Mesenchymal stem cell (in vitro differentiated cells and primary cell): ENCODE measurements around the gene SH3BP5L.

Source experiments
- DNase-seq: peaks from one replicate; pipeline ENCODE4 v3.0.0-alpha.2; 2013
- H2AFZ ChIP-seq: one replicate; pipeline ENCODE4 v1.6.1; 2013; ENCODE audit warnings: low read depth, mild to moderate bottlenecking, control low read depth, inconsistent platforms, low read length, moderate library complexity
- H2AK5ac ChIP-seq: 2 replicates; pipeline ENCODE4 v1.6.1; 2013; ENCODE audit warnings: low read length, moderate library complexity, mild to moderate bottlenecking, inconsistent platforms; ENCODE audit not compliant: severe bottlenecking
- H2BK120ac ChIP-seq: one replicate; pipeline ENCODE4 v1.6.1; 2013; ENCODE audit warnings: low read depth, mild to moderate bottlenecking, inconsistent platforms, low read length, moderate library complexity
- H2BK12ac ChIP-seq, 2 experiments: one replicate each; pipeline ENCODE4 v1.6.1; 2013; ENCODE audit warnings: inconsistent platforms in 2 of 2, low read length in 2 of 2, mild to moderate bottlenecking in 2 of 2, moderate library complexity in 2 of 2, control low read depth in 1 of 2
- H2BK15ac ChIP-seq: one replicate; pipeline ENCODE4 v1.6.1; 2013; ENCODE audit warnings: mild to moderate bottlenecking, low read depth, inconsistent platforms; ENCODE audit not compliant: poor library complexity, severe bottlenecking
- H2BK5ac ChIP-seq: 2 replicates; pipeline ENCODE4 v1.6.1; 2013; ENCODE audit warnings: low read depth, mild to moderate bottlenecking, low read length, control low read depth, inconsistent platforms; ENCODE audit not compliant: poor library complexity, severe bottlenecking
- H3K14ac ChIP-seq, 2 experiments: one replicate each; pipeline ENCODE4 v1.6.1; 2013; ENCODE audit warnings: inconsistent platforms in 2 of 2, low read length in 2 of 2, control low read depth in 1 of 2, mild to moderate bottlenecking in 1 of 2, moderate library complexity in 1 of 2
- H3K18ac ChIP-seq, 2 experiments: one replicate each; pipeline ENCODE4 v1.6.1; 2013; ENCODE audit warnings: inconsistent platforms in 2 of 2, low read length in 2 of 2, control low read depth in 1 of 2, low read depth in 1 of 2, mild to moderate bottlenecking in 1 of 2
- H3K23ac ChIP-seq, 2 experiments: one replicate each; pipeline ENCODE4 v1.6.1; 2013; ENCODE audit warnings: inconsistent platforms in 2 of 2, low read length in 2 of 2, mild to moderate bottlenecking in 2 of 2, moderate library complexity in 2 of 2, control low read depth in 1 of 2
- H3K27ac ChIP-seq: 2 replicates; pipeline ENCODE4 v1.5.1; 2013; ENCODE audit warnings: mild to moderate bottlenecking, moderate library complexity, low read length, control low read depth, inconsistent platforms; ENCODE audit not compliant: poor library complexity, severe bottlenecking
- H3K27me3 ChIP-seq, 2 experiments: 2 replicates each; pipeline versions ENCODE4 v1.6.1 to v1.7.0; 2013; ENCODE audit warnings: low read length in 2 of 2, mild to moderate bottlenecking in 2 of 2, moderate library complexity in 2 of 2, control low read depth in 1 of 2, inconsistent platforms in 1 of 2; ENCODE audit not compliant: control insufficient read depth in 1 of 2, insufficient read depth in 1 of 2
- H3K36me3 ChIP-seq, 2 experiments: 2 replicates each; pipeline versions ENCODE4 v1.6.1 to v1.7.0; 2013; ENCODE audit warnings: low read length in 2 of 2, control low read depth in 1 of 2, inconsistent platforms in 1 of 2, low read depth in 1 of 2, mild to moderate bottlenecking in 1 of 2; ENCODE audit not compliant: insufficient read depth in 2 of 2, control insufficient read depth in 1 of 2
- H3K4ac ChIP-seq, 2 experiments: one replicate each; pipeline ENCODE4 v1.6.1; 2013; ENCODE audit warnings: inconsistent platforms in 2 of 2, low read length in 2 of 2, mild to moderate bottlenecking in 2 of 2, moderate library complexity in 2 of 2, control low read depth in 1 of 2, low read depth in 1 of 2
- H3K4me1 ChIP-seq: 2 replicates; pipeline ENCODE4 v1.6.1; 2013; ENCODE audit warnings: low read depth, low read length, control low read depth; ENCODE audit not compliant: control insufficient read depth, insufficient read depth
- H3K4me2 ChIP-seq: 2 replicates; pipeline ENCODE4 v1.6.1; 2013; ENCODE audit warnings: low read length, mild to moderate bottlenecking, inconsistent platforms; ENCODE audit not compliant: poor library complexity, severe bottlenecking
- H3K4me3 ChIP-seq, 2 experiments: 2 replicates each; pipeline versions ENCODE4 v1.5.1 to v1.7.0; 2013; ENCODE audit warnings: low read length in 2 of 2, mild to moderate bottlenecking in 2 of 2, control low read depth in 1 of 2, low read depth in 1 of 2; ENCODE audit not compliant: insufficient read depth in 1 of 2
- H3K79me1 ChIP-seq: replicated peaks from 2 replicates; pipeline ENCODE4 v1.6.1; 2013; ENCODE audit warnings: mild to moderate bottlenecking, control low read depth, low read length, inconsistent platforms; ENCODE audit not compliant: poor library complexity, severe bottlenecking
- H3K9ac ChIP-seq: 2 replicates; pipeline ENCODE4 v1.7.0; 2013; ENCODE audit warnings: mild to moderate bottlenecking, low read length, moderate library complexity
- H3K9me3 ChIP-seq: 2 replicates; pipeline ENCODE4 v1.7.0; 2013; ENCODE audit warnings: mild to moderate bottlenecking, low read length; ENCODE audit not compliant: control insufficient read depth
- H4K8ac ChIP-seq: one replicate; pipeline ENCODE4 v1.6.1; 2013; ENCODE audit warnings: inconsistent platforms, mild to moderate bottlenecking, low read length, moderate library complexity
- H4K91ac ChIP-seq: one replicate; pipeline ENCODE4 v1.6.1; 2013; ENCODE audit warnings: mild to moderate bottlenecking, low read length, inconsistent platforms
- WGBS: methylation state at CpG from one replicate; pipeline ENCODE4 v1.1.7; 2013; ENCODE audit warnings: mixed read lengths; 5-methylcytosine and 5-hydroxymethylcytosine counted together

The SH3BP5L gene

DNA sequence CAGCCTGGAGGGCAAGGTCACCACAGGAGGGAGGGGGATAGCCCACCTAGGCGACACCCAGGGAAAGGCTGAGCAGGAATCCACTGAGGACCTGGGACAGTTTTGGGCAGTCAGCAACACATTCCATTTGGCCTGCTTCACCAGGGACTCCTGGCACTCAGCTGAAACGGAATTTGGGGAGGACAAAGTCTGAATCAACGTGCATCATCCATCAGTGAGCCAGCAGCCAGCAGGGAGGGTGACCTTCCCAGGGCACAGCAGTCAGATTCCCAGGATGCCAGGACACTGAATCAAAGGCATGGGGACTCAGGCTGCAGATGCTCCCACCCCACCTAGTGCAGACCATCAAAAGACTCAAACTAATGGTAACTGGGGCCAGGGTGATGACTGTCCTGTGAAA lies 4.6 kb downstream of the SH3BP5L start:
- Histone ChIP-seq H2BK12ac (no peak overlapping the region), H3K4me2 (no peak overlapping the region), H3K36me3 (peaks cover 56 to 64% of the 10 kb centered on the region in 2 experiments), H2BK5ac (peak overlapping the region; percentile 11), H3K23ac (no peak overlapping the region), H3K18ac (no peak overlapping the region), H3K27ac (peak overlapping the region; percentile 93), H2BK15ac (no peak overlapping the region), H3K9me3 (no peaks in the 10 kb centered on the region), H2AK5ac (peak overlapping the region; percentile 93), H3K4me1 (peaks cover 36% of the 10 kb centered on the region), H3K4me3 (peak overlapping the region in 1 of 2 experiments; percentile 34), H2BK120ac (no peak overlapping the region), H3K27me3 (no peaks in the 10 kb centered on the region), H3K14ac (no peak overlapping the region), H3K79me1 (peaks cover 24% of the 10 kb centered on the region), H4K8ac (peak overlapping the region; percentile 54), H3K9ac (peak overlapping the region; percentile 51), H4K91ac (no peak overlapping the region), H3K4ac (no peak overlapping the region), H2AFZ (no peak overlapping the region)
- WGBS = 24% methylated on average over 3 of the region's 3 CpGs
- no peak for DNase-seq

DNA sequence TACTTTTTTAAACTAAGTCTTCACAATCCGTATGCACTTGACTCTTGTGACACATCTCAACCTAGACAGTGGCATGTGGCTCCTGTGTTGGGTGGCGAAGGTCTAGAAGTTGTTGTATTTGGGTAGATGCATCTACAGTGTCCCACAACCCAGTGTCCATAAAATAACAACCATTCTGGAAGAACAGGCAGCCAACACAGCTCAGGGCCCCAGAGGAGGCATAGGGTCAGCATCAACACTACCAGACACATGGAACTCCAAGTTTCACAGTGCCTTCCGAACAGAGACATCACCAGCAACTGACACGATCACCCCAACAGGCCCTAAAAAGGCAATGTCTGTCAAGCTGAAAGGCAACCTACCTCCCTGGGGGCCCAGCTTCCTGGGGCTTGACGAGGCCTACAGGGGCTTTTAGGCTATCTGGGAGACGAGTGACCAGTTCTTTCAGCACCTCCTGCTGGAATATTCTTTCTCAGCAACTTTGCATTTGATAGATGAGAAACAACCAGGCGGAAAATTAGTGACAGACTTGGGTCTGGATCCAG lies 5.6 kb downstream of the SH3BP5L start:
- Histone ChIP-seq H3K36me3 (peaks cover 62 to 74% of the 10 kb centered on the region in 2 experiments), H2BK120ac (no peak overlapping the region), H3K79me1 (peaks cover 29% of the 10 kb centered on the region), H3K4ac (no peak overlapping the region), H3K9me3 (no peaks in the 10 kb centered on the region), H2BK15ac (no peak overlapping the region), H2AFZ (no peak overlapping the region), H3K27ac (peak overlapping the region; percentile 86), H3K27me3 (no peaks in the 10 kb centered on the region), H2BK5ac (peak overlapping the region; percentile 39), H2AK5ac (peak overlapping the region; percentile 93), H4K91ac (no peak overlapping the region), H4K8ac (no peak overlapping the region), H3K23ac (no peak overlapping the region), H2BK12ac (no peak overlapping the region), H3K18ac (no peak overlapping the region), H3K4me1 (peaks cover 35% of the 10 kb centered on the region), H3K4me2 (no peak overlapping the region), H3K4me3 (no peak overlapping the region), H3K9ac (no peak overlapping the region), H3K14ac (no peak overlapping the region)
- WGBS = 95% methylated on average over 5 of the region's 7 CpGs
- DNase-seq = no peak

DNA sequence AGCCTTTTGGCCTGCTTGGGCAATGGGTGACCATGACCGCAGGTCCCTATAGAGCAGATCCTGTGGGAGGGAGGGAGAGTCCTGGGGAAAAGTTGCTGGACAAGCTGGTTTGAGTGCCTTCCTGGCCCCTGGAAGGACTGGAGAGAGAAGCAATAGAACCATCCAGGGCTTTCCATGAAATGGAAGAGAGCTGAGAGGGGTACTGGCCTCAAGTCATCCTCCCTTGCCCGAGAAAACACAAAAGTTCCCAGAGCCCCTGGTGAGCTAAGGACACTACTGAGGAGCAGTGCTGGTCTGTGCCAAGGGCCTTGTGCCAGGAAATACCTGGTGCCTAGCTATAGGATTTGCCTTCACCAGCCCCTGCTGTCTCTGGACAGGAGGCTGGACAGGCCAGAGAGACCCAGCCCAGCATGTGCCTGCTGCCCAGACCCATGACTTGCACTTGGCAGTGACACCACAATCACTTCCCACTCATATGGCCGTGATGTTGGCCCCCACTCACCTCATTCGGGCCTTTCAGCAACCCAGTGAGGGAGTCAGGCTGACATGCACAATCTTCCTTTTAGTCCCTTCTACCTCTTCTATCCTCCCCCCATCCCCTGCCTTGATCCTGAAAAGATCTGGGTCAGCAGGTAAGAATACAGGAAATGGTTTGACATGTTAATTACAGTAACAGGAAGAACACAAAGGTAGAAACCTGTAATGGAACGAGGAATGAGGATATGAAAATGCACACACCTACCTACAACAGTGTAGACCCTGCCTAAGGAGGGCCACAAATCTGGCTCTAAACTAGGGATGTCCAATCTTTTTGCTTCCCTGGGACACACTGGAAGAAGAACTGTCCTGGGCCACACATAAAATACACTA lies 7.0 kb downstream of the SH3BP5L start:
- H3K27me3 ChIP-seq = no peaks in the 10 kb centered on the region
- H3K36me3 ChIP-seq = peaks cover 62 to 78% of the 10 kb centered on the region in 2 experiments
- H3K27ac ChIP-seq = no peak overlapping the region
- H3K9ac ChIP-seq = no peak overlapping the region
- H2BK120ac ChIP-seq = no peak overlapping the region
- H3K4me1 ChIP-seq = peaks cover 26% of the 10 kb centered on the region
- no peak overlapping the region for H2AFZ ChIP-seq
- H3K79me1 ChIP-seq = peaks cover 32% of the 10 kb centered on the region
- no peak overlapping the region for H2AK5ac ChIP-seq
- H2BK12ac ChIP-seq = no peak overlapping the region
- H3K4ac ChIP-seq = no peak overlapping the region
- no peak overlapping the region for H3K18ac ChIP-seq
- no peak overlapping the region for H2BK5ac ChIP-seq
- no peak overlapping the region for H3K4me3 ChIP-seq
- H2BK15ac ChIP-seq = no peak overlapping the region
- no peak overlapping the region for H3K14ac ChIP-seq
- H3K9me3 ChIP-seq = no peaks in the 10 kb centered on the region
- H3K4me2 ChIP-seq = no peak overlapping the region
- no peak for DNase-seq
- H3K23ac ChIP-seq = no peak overlapping the region
- WGBS = 100% methylated on average over 5 of the region's 5 CpGs
- no peak overlapping the region for H4K8ac ChIP-seq
- no peak overlapping the region for H4K91ac ChIP-seq

DNA sequence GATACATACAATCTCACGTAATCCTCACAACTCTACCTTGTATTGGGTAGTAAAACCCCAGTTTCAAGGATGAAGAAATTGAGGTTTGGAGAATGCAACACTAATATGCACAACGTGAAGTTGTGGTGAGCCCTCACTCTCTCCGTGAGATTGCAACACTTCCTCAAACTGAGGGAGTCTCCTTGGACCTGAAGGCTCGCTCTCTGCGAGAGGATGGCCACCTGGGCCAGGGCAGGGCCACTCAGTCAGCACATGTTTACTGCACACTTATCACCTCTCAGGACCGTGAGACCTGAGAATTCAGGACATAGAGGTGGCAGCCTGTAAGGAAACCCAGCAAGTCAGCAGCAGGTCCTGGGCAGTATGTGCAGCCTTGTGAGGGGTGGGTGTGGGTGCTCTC lies 8.7 kb downstream of the SH3BP5L start:
- WGBS = over 99% methylated on average over 6 of the region's 6 CpGs
- no peak overlapping the region for H3K18ac ChIP-seq
- H3K14ac ChIP-seq = no peak overlapping the region
- no peak for DNase-seq
- no peak overlapping the region for H3K9ac ChIP-seq
- no peak overlapping the region for H2BK12ac ChIP-seq
- H4K91ac ChIP-seq = no peak overlapping the region
- peaks cover 35% of the 10 kb centered on the region for H3K79me1 ChIP-seq
- no peak overlapping the region for H3K4me3 ChIP-seq
- H3K4me1 ChIP-seq = peaks cover 22% of the 10 kb centered on the region
- H3K4me2 ChIP-seq = no peak overlapping the region
- no peak overlapping the region for H2BK120ac ChIP-seq
- no peak overlapping the region for H3K23ac ChIP-seq
- peaks cover 76 to 83% of the 10 kb centered on the region in 2 experiments for H3K36me3 ChIP-seq
- no peak overlapping the region for H4K8ac ChIP-seq
- no peak overlapping the region for H2AFZ ChIP-seq
- no peak overlapping the region for H2BK5ac ChIP-seq
- H2AK5ac ChIP-seq = no peak overlapping the region
- H3K9me3 ChIP-seq = no peaks in the 10 kb centered on the region
- H3K27ac ChIP-seq = no peak overlapping the region
- no peaks in the 10 kb centered on the region for H3K27me3 ChIP-seq
- H2BK15ac ChIP-seq = no peak overlapping the region
- no peak overlapping the region for H3K4ac ChIP-seq
